Activated T-cell treated with anti-CD3 and anti-CD28 coated beads, Interleukin-2, amount 50 U/mL, for 72 hours (primary cell): ENCODE results near the gene CABP5. TPM values are rescaled to one million over a fixed set of nuclear protein-coding genes. Genes with fewer than 3 reads are reported as not detected.
"Not testable (repeated sequence)": the region's sequence is repeated elsewhere in the genome, so short reads cannot be mapped to it uniquely, and the experiment has no call there.

Experiments
- ATAC-seq, 2 donors: fragments of 150-1000 bp; cut with Tn5 transposase; replicated peaks in 1 of 2; 2 replicates each; pipeline ENCODE4 v1.10.0; 2021; ENCODE audit warnings: moderate library complexity in 2 of 2, mild to moderate bottlenecking in 1 of 2
- DNase-seq, 2 donors: peaks; one replicate each; pipeline ENCODE4 v3.0.0; 2021 to 2022; ENCODE audit warnings: mixed read lengths in 1 of 2
- H3K27ac Mint-ChIP-seq: one replicate; pipeline ENCODE4 v1.8.0; 2022; ENCODE audit warnings: mild to moderate bottlenecking, moderate library complexity, mixed read lengths
- H3K27me3 Mint-ChIP-seq: one replicate; pipeline ENCODE4 v1.8.0; 2022; ENCODE audit warnings: low read depth, mixed read lengths
- H3K36me3 Mint-ChIP-seq, 2 donors: one replicate each; pipeline ENCODE4 v1.8.0; 2022; ENCODE audit warnings: mixed read lengths in 2 of 2, mild to moderate bottlenecking in 1 of 2; ENCODE audit not compliant: insufficient read depth in 2 of 2
- H3K4me1 Mint-ChIP-seq: one replicate; pipeline ENCODE4 v1.8.0; 2022; ENCODE audit warnings: low read depth, mixed read lengths
- H3K4me3 Mint-ChIP-seq, 2 donors: one replicate each; pipeline ENCODE4 v1.8.0; 2022; ENCODE audit warnings: mild to moderate bottlenecking in 2 of 2, mixed read lengths in 2 of 2, moderate library complexity in 2 of 2
- H3K9me3 Mint-ChIP-seq, 2 donors: one replicate each; pipeline ENCODE4 v1.8.0; 2022; ENCODE audit warnings: mixed read lengths in 2 of 2
- total RNA-seq, 2 donors: library from RNA; stranded (reverse); gene quantifications; one replicate each; pipeline ENCODE4 v1.2.3, GENCODE V29; 2022

Gene CABP5
- total RNA-seq = not detected

- H3K36me3 Mint-ChIP-seq = peaks cover 0 to 3% of the 10 kb centered on the region in 2 donors
- no peak within 1 kb of the TSS for H3K27ac Mint-ChIP-seq
- H3K4me3 Mint-ChIP-seq = no peak within 1 kb of the TSS
- DNase-seq (no peak), ATAC-seq (no peak)
- H3K9me3 Mint-ChIP-seq = peaks cover 4 to 5% of the 10 kb centered on the region in 2 donors
- H3K4me1 Mint-ChIP-seq = no peaks in the 10 kb centered on the region
- peaks cover 35% of the 10 kb centered on the region for H3K27me3 Mint-ChIP-seq
Observed at GRCh38 chr19:48043675-48044258, at the start of gene CABP5. CABP5 (minus strand) TSS chr19:48044079; CDS start chr19:48043922, 157 bp downstream.

GRCh38 chr19:48091111-48091718 lies 47.3 kb upstream of the CABP5 start:
- Mint-ChIP-seq H3K9me3 (peaks cover 10 to 13% of the 10 kb centered on the region in 2 donors), H3K4me1 (peaks cover 25% of the 10 kb centered on the region), H3K36me3 (peaks cover 14 to 16% of the 10 kb centered on the region in 2 donors), H3K27me3 (peaks cover 20% of the 10 kb centered on the region)
- not testable (repeated sequence) for H3K4me3 Mint-ChIP-seq, ATAC-seq, DNase-seq, H3K27ac Mint-ChIP-seq

GRCh38 chr19:48090281-48090802 lies 46.5 kb upstream of the CABP5 start:
- DNase-seq (no peak), ATAC-seq (no peak)
- H3K4me3 Mint-ChIP-seq = no peak overlapping the region
- peaks cover 10 to 13% of the 10 kb centered on the region in 2 donors for H3K9me3 Mint-ChIP-seq
- H3K27ac Mint-ChIP-seq = no peak overlapping the region
- peaks cover 13% of the 10 kb centered on the region for H3K27me3 Mint-ChIP-seq
- H3K4me1 Mint-ChIP-seq = peaks cover 19% of the 10 kb centered on the region
- H3K36me3 Mint-ChIP-seq = peaks cover 14 to 16% of the 10 kb centered on the region in 2 donors

- H3K4me1 Mint-ChIP-seq, DNase-seq, H3K27ac Mint-ChIP-seq, ATAC-seq, H3K4me3 Mint-ChIP-seq, H3K9me3 Mint-ChIP-seq: not testable (repeated sequence)
- H3K27me3 Mint-ChIP-seq = peaks cover 13% of the 10 kb centered on the region
- H3K36me3 Mint-ChIP-seq = peaks cover 7 to 11% of the 10 kb centered on the region in 2 donors
Observed at GRCh38 chr19:48088991-48089390, 45.1 kb upstream of the CABP5 start.

- H3K36me3 Mint-ChIP-seq = no peaks in the 10 kb centered on the region
- no peaks in the 10 kb centered on the region for H3K4me1 Mint-ChIP-seq
- no peak overlapping the region for H3K4me3 Mint-ChIP-seq
- ATAC-seq (no peak), DNase-seq (no peak)
- no peaks in the 10 kb centered on the region for H3K9me3 Mint-ChIP-seq
- peaks cover 13% of the 10 kb centered on the region for H3K27me3 Mint-ChIP-seq
- H3K27ac Mint-ChIP-seq = no peak overlapping the region
Observed at GRCh38 chr19:48085904-48086864, 42.3 kb upstream of the CABP5 start.

GRCh38 chr19:48085076-48085475 lies 41.2 kb upstream of the CABP5 start:
- ATAC-seq (no peak), DNase-seq (no peak)
- Mint-ChIP-seq H3K9me3 (no peaks in the 10 kb centered on the region), H3K36me3 (no peaks in the 10 kb centered on the region), H3K27ac (no peak overlapping the region), H3K27me3 (peaks cover 17% of the 10 kb centered on the region), H3K4me3 (no peak overlapping the region), H3K4me1 (no peaks in the 10 kb centered on the region)

- H3K27me3 Mint-ChIP-seq = peaks cover 25% of the 10 kb centered on the region
- H3K36me3 Mint-ChIP-seq = no peaks in the 10 kb centered on the region
- H3K4me3 Mint-ChIP-seq = no peak overlapping the region
- no peaks in the 10 kb centered on the region for H3K4me1 Mint-ChIP-seq
- no peak overlapping the region for H3K27ac Mint-ChIP-seq
- H3K9me3 Mint-ChIP-seq = no peaks in the 10 kb centered on the region
- no peak for DNase-seq
- no peak for ATAC-seq
Observed at GRCh38 chr19:48081106-48081505, 37.2 kb upstream of the CABP5 start.

- not testable (repeated sequence) for DNase-seq, H3K36me3 Mint-ChIP-seq, H3K27me3 Mint-ChIP-seq, ATAC-seq, H3K4me3 Mint-ChIP-seq, H3K27ac Mint-ChIP-seq, H3K9me3 Mint-ChIP-seq, H3K4me1 Mint-ChIP-seq
Observed at GRCh38 chr19:48070177-48070769, 26.4 kb upstream of the CABP5 start.

- no peaks in the 10 kb centered on the region for H3K4me1 Mint-ChIP-seq
- no peaks in the 10 kb centered on the region for H3K9me3 Mint-ChIP-seq
- DNase-seq (no peak), ATAC-seq (no peak)
- no peaks in the 10 kb centered on the region for H3K27me3 Mint-ChIP-seq
- no peak overlapping the region for H3K4me3 Mint-ChIP-seq
- no peak overlapping the region for H3K27ac Mint-ChIP-seq
- H3K36me3 Mint-ChIP-seq = no peaks in the 10 kb centered on the region
Observed at GRCh38 chr19:48069435-48069834, 25.6 kb upstream of the CABP5 start.

GRCh38 chr19:48064509-48064908 lies 20.6 kb upstream of the CABP5 start:
- H3K9me3 Mint-ChIP-seq = no peaks in the 10 kb centered on the region
- no peak overlapping the region for H3K4me3 Mint-ChIP-seq
- no peak overlapping the region for H3K27ac Mint-ChIP-seq
- no peaks in the 10 kb centered on the region for H3K4me1 Mint-ChIP-seq
- ATAC-seq = no peak
- no peak for DNase-seq
- H3K36me3 Mint-ChIP-seq = peaks cover 0 to 1% of the 10 kb centered on the region in 2 donors
- peaks cover 17% of the 10 kb centered on the region for H3K27me3 Mint-ChIP-seq

GRCh38 chr19:48061401-48062344 lies 17.8 kb upstream of the CABP5 start:
- Mint-ChIP-seq H3K27ac (no peak overlapping the region), H3K27me3 (peaks cover 17% of the 10 kb centered on the region), H3K36me3 (peaks cover 0 to 1% of the 10 kb centered on the region in 2 donors), H3K9me3 (no peaks in the 10 kb centered on the region), H3K4me3 (no peak overlapping the region), H3K4me1 (peaks cover 4% of the 10 kb centered on the region)
- no peak for DNase-seq
- no peak for ATAC-seq

- H3K9me3 Mint-ChIP-seq = no peaks in the 10 kb centered on the region
Observed at GRCh38 chr19:48060381-48060780, 16.5 kb upstream of the CABP5 start.

More at GRCh38 chr19:48060381-48060780, 16.5 kb upstream of the CABP5 start:
- peaks cover 17% of the 10 kb centered on the region for H3K27me3 Mint-ChIP-seq
- peaks cover 4% of the 10 kb centered on the region for H3K4me1 Mint-ChIP-seq
- H3K4me3 Mint-ChIP-seq = no peak overlapping the region
- ATAC-seq (no peak), DNase-seq (no peak)
- H3K27ac Mint-ChIP-seq = no peak overlapping the region
- peaks cover 0 to 1% of the 10 kb centered on the region in 2 donors for H3K36me3 Mint-ChIP-seq
